K562 (cell line): Measurements from ENCODE around the gene PKP1. TPM values are rescaled to one million over a fixed set of nuclear protein-coding genes. Genes with fewer than 3 reads are reported as not detected.

Experiments used
- ATAC-seq: fragments of 200-7000 bp; cut with Tn5 transposase; 3 replicates; pipeline ENCODE4 v1.9.1; 2020; ENCODE audit warnings: moderate library complexity
- BruUV-seq: library from RNA; stranded (reverse); fragments of 400-500 nt; replicated peaks from 2 replicates; lab custom pipeline; 2021; lab: Mats Ljungman, UMichigan
- CTCF ChIA-PET: fragments of 300-600 bp; formaldehyde crosslinking; extraction: SDS; loops from one replicate; lab custom pipeline; 2021; ENCODE audit warnings: low intra/inter-chr PET ratio; lab: Yijun Ruan, JAX
- POLR2A ChIA-PET: fragments of 300-600, 350-650 bp; sonication (Branson Sonifier 250); formaldehyde crosslinking; extraction: SDS; loops from one replicate; lab custom pipeline; 2021; ENCODE audit warnings: antibody characterized with exemption, inconsistent platforms; lab: Yijun Ruan, JAX
- DNase-seq, 4 experiments: peaks; one replicate each; pipeline versions ENCODE4 v3.0.0 to v3.0.0-alpha.2; 2011 to 2018; ENCODE audit warnings: low spot score in 3 of 4, mixed read lengths in 3 of 4; ENCODE audit errors: extremely low read depth in 1 of 4
- FAIRE-seq: peaks from 2 replicates; lab custom pipeline; 2011; peaks lifted over from hg19 to GRCh38; lab: Jason Lieb, UNC
- H2AFZ ChIP-seq: 2 replicates; pipeline ENCODE4 v1.6.0; 2011; ENCODE audit warnings: low read depth, low read length, control low read depth, inconsistent platforms
- H3K27ac ChIP-seq: fragments of 200-600 bp; 3 replicates; pipeline ENCODE4 v1.8.0; 2011; ENCODE audit warnings: low read depth, mild to moderate bottlenecking, control low read depth, inconsistent platforms, low read length, moderate library complexity, mixed read lengths; ENCODE audit errors: extremely low read depth
- H3K27me3 ChIP-seq, 2 experiments: fragments of 300-600 bp in 1 of 2; 2 replicates in 1 of 2; 3 replicates in 1 of 2; pipeline versions ENCODE4 v1.6.0 to v1.8.0; 2011; ENCODE audit warnings: inconsistent platforms in 2 of 2, low read length in 2 of 2, mild to moderate bottlenecking in 1 of 2, mixed read lengths in 1 of 2, moderate library complexity in 1 of 2; ENCODE audit not compliant: control insufficient read depth in 2 of 2, insufficient read depth in 2 of 2
- H3K36me3 ChIP-seq: fragments of 300-600 bp; 3 replicates; pipeline ENCODE4 v1.8.0; 2011; ENCODE audit warnings: mild to moderate bottlenecking, low read length, inconsistent platforms; ENCODE audit not compliant: control insufficient read depth, insufficient read depth
- H3K4me1 ChIP-seq, 2 experiments: fragments of 200-600 bp in 1 of 2; replicated peaks in 1 of 2; 2 replicates in 1 of 2; 3 replicates in 1 of 2; pipeline versions ENCODE4 v1.5.1 to v1.8.0; 2011; ENCODE audit warnings: inconsistent platforms in 2 of 2, low read length in 2 of 2, mild to moderate bottlenecking in 1 of 2, mixed read lengths in 1 of 2, moderate library complexity in 1 of 2; ENCODE audit not compliant: control insufficient read depth in 2 of 2, insufficient read depth in 2 of 2
- H3K4me2 ChIP-seq: 2 replicates; pipeline ENCODE4 v1.6.1; 2011; ENCODE audit warnings: low read length, control low read depth, inconsistent platforms, mixed read lengths; ENCODE audit not compliant: insufficient read depth
- H3K4me3 ChIP-seq: fragments of 200-600 bp; sonication (generic), shearing (Covaris generic); 2 replicates; pipeline ENCODE4 v1.5.1; 2016; ENCODE audit warnings: control low read depth, inconsistent platforms
- H3K79me2 ChIP-seq: fragments of 200-600 bp; 3 replicates; pipeline ENCODE4 v1.8.0; 2011; ENCODE audit warnings: low read length, inconsistent platforms; ENCODE audit not compliant: control insufficient read depth, insufficient read depth
- H3K9ac ChIP-seq, 2 experiments: 2 replicates each; pipeline versions ENCODE4 v1.6.0 to v1.6.1; 2011; ENCODE audit warnings: low read depth in 2 of 2, low read length in 2 of 2, control low read depth in 1 of 2, inconsistent platforms in 1 of 2, mild to moderate bottlenecking in 1 of 2, mixed read lengths in 1 of 2; ENCODE audit not compliant: insufficient read depth in 1 of 2
- H3K9me1 ChIP-seq: one replicate; pipeline ENCODE4 v1.6.0; 2011; ENCODE audit warnings: inconsistent platforms, mild to moderate bottlenecking, low read length, moderate library complexity; ENCODE audit not compliant: control insufficient read depth, insufficient read depth
- H3K9me3 ChIP-seq: replicated peaks from 2 replicates; pipeline ENCODE4 v1.5.1; 2011; ENCODE audit warnings: low read depth, low read length, inconsistent platforms; ENCODE audit not compliant: control insufficient read depth, insufficient read depth
- H4K20me1 ChIP-seq: replicated peaks from 2 replicates; pipeline ENCODE4 v1.6.1; 2011; ENCODE audit warnings: low read length, inconsistent platforms, mixed read lengths; ENCODE audit not compliant: control insufficient read depth, insufficient read depth
- CXXC5 ChIP-seq: fragments of 250-450 bp; sonication (Bioruptor Pico); IDR thresholded peaks from 2 replicates; pipeline ENCODE4 v1.8.0; 2022; ENCODE audit warnings: inconsistent platforms, mild to moderate bottlenecking, moderate library complexity
- NRF1 ChIP-seq, 2 experiments: fragments of 450-650 bp; IDR thresholded peaks in 1 of 2; conservative IDR thresholded peaks in 1 of 2; 2 replicates each; pipeline ENCODE4 v1.6.1; 2014; ENCODE audit warnings: mild to moderate bottlenecking in 2 of 2
- RAD51 ChIP-seq: fragments of 450-650 bp; IDR thresholded peaks from 2 replicates; pipeline ENCODE4 v1.7.1; 2016; ENCODE audit warnings: low read depth, mild to moderate bottlenecking, borderline replicate concordance
- U2AF2 ChIP-seq: fragments of 200-400 bp; formaldehyde crosslinking; optimal IDR thresholded peaks from 2 replicates; pipeline ENCODE3; 2017; ENCODE audit warnings: low read depth, mild to moderate bottlenecking, low read length
- WGBS: fragments of 100-300 bp; shearing (Covaris generic); methylation state at CpG from one replicate; pipeline ENCODE4 v1.1.6; 2016; ENCODE audit warnings: low coverage, mixed read lengths; ENCODE audit not compliant: insufficient coverage; ENCODE audit errors: missing lambda C conversion rate; 5-methylcytosine and 5-hydroxymethylcytosine counted together
- in situ Hi-C: fragments of 300-500 bp; cut with MboI; formaldehyde crosslinking; loops from 4 replicates; pipeline ENCODE4 v1.15.0; 2018; ENCODE audit warnings: inconsistent platforms, mixed read lengths
- intact Hi-C: fragments of 100-400 bp; cut with micrococcal nuclease; formaldehyde crosslinking; loops from 2 replicates; pipeline ENCODE4 v1.14.2; 2022
- polyA plus RNA-seq, 8 experiments: library from polyadenylated mRNA; depleted of rRNA in 4 of 8; stranded (reverse) in 5 of 8; unstranded in 3 of 8; fragments of >200 nt; fragmentation: Nextera tagmentation in 2 of 8; fragmentation: Illumina TruSeq in 1 of 8; extraction: Ambion mirVana in 2 of 8; extraction: Trizol in 1 of 8; gene quantifications; 2 replicates each; pipeline versions ENCODE4 v1.2.1 to v1.2.3, GENCODE V29; 2011 to 2014; ENCODE audit warnings: inconsistent platforms in 1 of 8, missing spikeins in 1 of 8
- total RNA-seq, 7 experiments: library from RNA; depleted of rRNA in 6 of 7; stranded (reverse); fragments of >200 nt in 6 of 7; fragmentation: Illumina TruSeq in 2 of 7; extraction: Trizol in 2 of 7; gene quantifications; 2 replicates each; pipeline versions ENCODE4 v1.2.1 to v1.2.3, GENCODE V29; 2011 to 2021; ENCODE audit warnings: low replicate concordance in 1 of 7
- TF ChIP-seq, protein P1 (sequence below): fragments of 250-450 bp; sonication (Bioruptor Pico); IDR thresholded peaks from 2 replicates; pipeline ENCODE4 v1.8.0; 2021; ENCODE audit warnings: moderate library complexity, mild to moderate bottlenecking, inconsistent platforms
- TF ChIP-seq, protein P2 (sequence below), 2 experiments: fragments of 450-650 bp in 1 of 2; sonication (generic) in 1 of 2; formaldehyde crosslinking in 1 of 2; IDR thresholded peaks in 1 of 2; conservative IDR thresholded peaks in 1 of 2; 2 replicates each; pipeline versions ENCODE4 v1.6.1 to v1.8.1; 2016 to 2023; ENCODE audit warnings: mild to moderate bottlenecking in 2 of 2, moderate library complexity in 2 of 2, inconsistent platforms in 1 of 2, missing genetic modification reagents in 1 of 2
- TF ChIP-seq, protein P3 (sequence below): fragments of 250-450 bp; sonication (Bioruptor Pico); IDR thresholded peaks from 2 replicates; pipeline ENCODE4 v1.9.0; 2021; ENCODE audit warnings: mild to moderate bottlenecking
- TF ChIP-seq, protein P4 (sequence below): sonication (generic); formaldehyde crosslinking; IDR thresholded peaks from 2 replicates; pipeline ENCODE4 v1.5.0; 2020; ENCODE audit warnings: missing genetic modification reagents
- TF ChIP-seq, protein P5 (sequence below): sonication (generic); formaldehyde crosslinking; IDR thresholded peaks from 2 replicates; pipeline ENCODE4 v1.4.0; 2020; ENCODE audit warnings: mild to moderate bottlenecking, missing genetic modification reagents
- TF ChIP-seq, protein P6 (sequence below): sonication (generic); formaldehyde crosslinking; IDR thresholded peaks from 2 replicates; pipeline ENCODE4 v1.9.0; 2022; ENCODE audit warnings: mild to moderate bottlenecking, missing genetic modification reagents

PKP1 gene
- total and polyA plus RNA-seq, 9 of the 15 experiments (the other 6 are each of a cell fraction or from before 2014, with no cell fraction given): not detected

DNA sequence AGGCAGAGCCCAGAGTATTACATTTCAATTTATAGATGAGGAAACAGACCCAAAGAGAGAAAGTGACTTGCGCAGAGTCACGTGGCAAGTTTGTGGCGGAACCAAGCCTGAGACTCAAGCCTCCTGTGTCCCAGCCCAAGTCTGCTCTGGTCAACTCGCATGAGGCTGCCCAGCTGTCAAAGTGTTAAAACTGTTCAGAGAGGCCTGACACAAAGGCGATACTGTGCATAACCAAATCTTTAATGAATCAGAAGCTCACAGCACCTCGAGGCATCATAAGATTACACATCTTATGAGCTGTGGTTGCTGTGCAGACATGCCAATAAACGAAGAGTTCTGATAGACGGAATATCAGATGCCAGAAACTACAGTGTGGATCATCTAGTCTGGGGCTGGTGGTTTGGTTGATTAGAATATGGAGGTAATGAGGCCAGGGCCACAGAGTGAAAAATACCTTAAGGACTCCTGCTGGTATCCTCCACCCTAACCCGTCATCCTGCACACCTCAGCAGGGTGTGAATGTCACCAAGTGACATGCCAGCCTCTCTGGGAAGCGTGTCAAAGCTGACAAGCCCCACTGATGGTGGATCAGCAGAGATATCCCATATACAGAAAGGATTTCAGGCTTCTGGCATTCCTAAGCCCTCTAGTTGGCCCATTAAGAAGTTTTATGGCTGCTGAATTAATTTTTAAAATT lies 52.0 kb downstream of the PKP1 start:
- Histone ChIP-seq H3K9me1 (no peaks in the 10 kb centered on the region), H3K9ac (no peak overlapping the region), H2AFZ (no peak overlapping the region), H3K4me1 (no peaks in the 10 kb centered on the region), H3K4me3 (no peak overlapping the region), H3K9me3 (no peaks in the 10 kb centered on the region), H4K20me1 (no peaks in the 10 kb centered on the region; the same call in 1 of the 2 replicates), H3K27ac (no peak overlapping the region), H3K36me3 (no peaks in the 10 kb centered on the region), H3K4me2 (no peak overlapping the region), H3K27me3 (peaks cover 20 to 62% of the 10 kb centered on the region in 2 experiments), H3K79me2 (no peaks in the 10 kb centered on the region)
- 1% methylated on average over 10 of the region's 10 CpGs for WGBS
- ChIA-PET CTCF (no interaction called here), POLR2A (no interaction called here)
- no peak for DNase-seq
- no peak; the same call in 2 of the 3 replicates for ATAC-seq
- intact Hi-C loops: no loop called here
- no TSS peak for BruUV-seq
- FAIRE-seq: no peak
- in situ Hi-C loops: no loop called here
- TF ChIP-seq, protein P1, sequence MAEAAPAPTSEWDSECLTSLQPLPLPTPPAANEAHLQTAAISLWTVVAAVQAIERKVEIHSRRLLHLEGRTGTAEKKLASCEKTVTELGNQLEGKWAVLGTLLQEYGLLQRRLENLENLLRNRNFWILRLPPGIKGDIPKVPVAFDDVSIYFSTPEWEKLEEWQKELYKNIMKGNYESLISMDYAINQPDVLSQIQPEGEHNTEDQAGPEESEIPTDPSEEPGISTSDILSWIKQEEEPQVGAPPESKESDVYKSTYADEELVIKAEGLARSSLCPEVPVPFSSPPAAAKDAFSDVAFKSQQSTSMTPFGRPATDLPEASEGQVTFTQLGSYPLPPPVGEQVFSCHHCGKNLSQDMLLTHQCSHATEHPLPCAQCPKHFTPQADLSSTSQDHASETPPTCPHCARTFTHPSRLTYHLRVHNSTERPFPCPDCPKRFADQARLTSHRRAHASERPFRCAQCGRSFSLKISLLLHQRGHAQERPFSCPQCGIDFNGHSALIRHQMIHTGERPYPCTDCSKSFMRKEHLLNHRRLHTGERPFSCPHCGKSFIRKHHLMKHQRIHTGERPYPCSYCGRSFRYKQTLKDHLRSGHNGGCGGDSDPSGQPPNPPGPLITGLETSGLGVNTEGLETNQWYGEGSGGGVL (CRISPR knock-in tag): no peak
- TF ChIP-seq U2AF2 (no peak), NRF1 (conservative IDR thresholded peaks at IDR 0.05 in 1 of 2, IDR thresholded peaks at IDR 0.05 in 1 of 2) (peak in 1 of 2 experiments; percentile 15; a peak in 1 of 4 replicates), RAD51 (peak; percentile 31; the same call in 1 of the 2 replicates), CXXC5 (CRISPR knock-in tag) (no peak)
- TF ChIP-seq, protein P2, sequence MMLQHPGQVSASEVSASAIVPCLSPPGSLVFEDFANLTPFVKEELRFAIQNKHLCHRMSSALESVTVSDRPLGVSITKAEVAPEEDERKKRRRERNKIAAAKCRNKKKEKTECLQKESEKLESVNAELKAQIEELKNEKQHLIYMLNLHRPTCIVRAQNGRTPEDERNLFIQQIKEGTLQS (IDR thresholded peaks at IDR 0.05): no peak
- TF ChIP-seq, protein P2 (CRISPR knock-in tag; conservative IDR thresholded peaks at IDR 0.05): no peak
- TF ChIP-seq, protein P3, sequence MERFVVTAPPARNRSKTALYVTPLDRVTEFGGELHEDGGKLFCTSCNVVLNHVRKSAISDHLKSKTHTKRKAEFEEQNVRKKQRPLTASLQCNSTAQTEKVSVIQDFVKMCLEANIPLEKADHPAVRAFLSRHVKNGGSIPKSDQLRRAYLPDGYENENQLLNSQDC (CRISPR knock-in tag): no peak
- TF ChIP-seq, protein P4, sequence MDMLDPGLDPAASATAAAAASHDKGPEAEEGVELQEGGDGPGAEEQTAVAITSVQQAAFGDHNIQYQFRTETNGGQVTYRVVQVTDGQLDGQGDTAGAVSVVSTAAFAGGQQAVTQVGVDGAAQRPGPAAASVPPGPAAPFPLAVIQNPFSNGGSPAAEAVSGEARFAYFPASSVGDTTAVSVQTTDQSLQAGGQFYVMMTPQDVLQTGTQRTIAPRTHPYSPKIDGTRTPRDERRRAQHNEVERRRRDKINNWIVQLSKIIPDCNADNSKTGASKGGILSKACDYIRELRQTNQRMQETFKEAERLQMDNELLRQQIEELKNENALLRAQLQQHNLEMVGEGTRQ (CRISPR knock-in tag): peak; percentile 51; the same call in 1 of the 2 replicates
- TF ChIP-seq, protein P5, sequence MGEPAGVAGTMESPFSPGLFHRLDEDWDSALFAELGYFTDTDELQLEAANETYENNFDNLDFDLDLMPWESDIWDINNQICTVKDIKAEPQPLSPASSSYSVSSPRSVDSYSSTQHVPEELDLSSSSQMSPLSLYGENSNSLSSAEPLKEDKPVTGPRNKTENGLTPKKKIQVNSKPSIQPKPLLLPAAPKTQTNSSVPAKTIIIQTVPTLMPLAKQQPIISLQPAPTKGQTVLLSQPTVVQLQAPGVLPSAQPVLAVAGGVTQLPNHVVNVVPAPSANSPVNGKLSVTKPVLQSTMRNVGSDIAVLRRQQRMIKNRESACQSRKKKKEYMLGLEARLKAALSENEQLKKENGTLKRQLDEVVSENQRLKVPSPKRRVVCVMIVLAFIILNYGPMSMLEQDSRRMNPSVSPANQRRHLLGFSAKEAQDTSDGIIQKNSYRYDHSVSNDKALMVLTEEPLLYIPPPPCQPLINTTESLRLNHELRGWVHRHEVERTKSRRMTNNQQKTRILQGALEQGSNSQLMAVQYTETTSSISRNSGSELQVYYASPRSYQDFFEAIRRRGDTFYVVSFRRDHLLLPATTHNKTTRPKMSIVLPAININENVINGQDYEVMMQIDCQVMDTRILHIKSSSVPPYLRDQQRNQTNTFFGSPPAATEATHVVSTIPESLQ (CRISPR knock-in tag): no peak
- TF ChIP-seq, protein P6, sequence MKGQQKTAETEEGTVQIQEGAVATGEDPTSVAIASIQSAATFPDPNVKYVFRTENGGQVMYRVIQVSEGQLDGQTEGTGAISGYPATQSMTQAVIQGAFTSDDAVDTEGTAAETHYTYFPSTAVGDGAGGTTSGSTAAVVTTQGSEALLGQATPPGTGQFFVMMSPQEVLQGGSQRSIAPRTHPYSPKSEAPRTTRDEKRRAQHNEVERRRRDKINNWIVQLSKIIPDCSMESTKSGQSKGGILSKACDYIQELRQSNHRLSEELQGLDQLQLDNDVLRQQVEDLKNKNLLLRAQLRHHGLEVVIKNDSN: peak; percentile 52; the same call in 1 of the 2 replicates
